GM12892 (cell line): ENCODE results near the gene FOXS1.
A peak's percentile ranks its signal among the peaks of the same experiment; 100 is the strongest.

Source experiments
- DNase-seq: peaks from one replicate; pipeline ENCODE4 v3.0.0; 2011; ENCODE audit not compliant: insufficient read length
- FAIRE-seq: peaks from 2 replicates; lab custom pipeline; 2011; peaks lifted over from hg19 to GRCh38; lab: Jason Lieb, UNC
- POLR2A ChIP-seq: IDR thresholded peaks from 2 replicates; pipeline ENCODE4 v1.6.1; 2011; ENCODE audit warnings: low read depth, low read length, control low read depth
- POLR2AphosphoS5 ChIP-seq: IDR thresholded peaks from 2 replicates; pipeline ENCODE4 v1.6.1; 2011; ENCODE audit warnings: low read depth, low read length, control low read depth
- TAF1 ChIP-seq: IDR thresholded peaks from 2 replicates; pipeline ENCODE4 v1.6.1; 2011; ENCODE audit warnings: low read depth, mild to moderate bottlenecking, control low read depth, low read length, borderline replicate concordance

The FOXS1 gene

GRCh38 chr20:31827059-31827458 is 18.3 kb downstream of the FOXS1 start:
- DNase-seq, result no peak
- no peak for FAIRE-seq
- no peak for TF ChIP-seq POLR2AphosphoS5
- TF ChIP-seq TAF1, result no peak
- TF ChIP-seq POLR2A, result no peak

GRCh38 chr20:31826074-31826473 is 19.3 kb downstream of the FOXS1 start:
- TF ChIP-seq POLR2A, result no peak
- no peak for TF ChIP-seq TAF1
- no peak for TF ChIP-seq POLR2AphosphoS5
- DNase-seq, result no peak
- FAIRE-seq, result no peak

GRCh38 chr20:31824554-31825313 is 20.7 kb downstream of the FOXS1 start:
- FAIRE-seq (no peak), DNase-seq (no peak)
- TF ChIP-seq POLR2AphosphoS5 (no peak), TAF1 (no peak), POLR2A (no peak)

GRCh38 chr20:31824125-31824485 is 21.3 kb downstream of the FOXS1 start:
- no peak for TF ChIP-seq TAF1
- no peak for TF ChIP-seq POLR2A
- no peak for TF ChIP-seq POLR2AphosphoS5
- no peak for FAIRE-seq
- no peak for DNase-seq

- no peak for FAIRE-seq
- TF ChIP-seq POLR2AphosphoS5, result no peak
- TF ChIP-seq TAF1, result no peak
- TF ChIP-seq POLR2A, result no peak
Measured at GRCh38 chr20:31823360-31824124, 21.9 kb downstream of the FOXS1 start.

GRCh38 chr20:31822421-31823330 is 22.7 kb downstream of the FOXS1 start:
- peak; percentile 88 for DNase-seq
- FAIRE-seq, result no peak
- TF ChIP-seq TAF1 (no peak), POLR2A (no peak), POLR2AphosphoS5 (no peak)

More at GRCh38 chr20:31823360-31824124, 21.9 kb downstream of the FOXS1 start:
- no peak for DNase-seq

- no peak for FAIRE-seq
- DNase-seq, result no peak
- TF ChIP-seq POLR2A, result no peak
- no peak for TF ChIP-seq POLR2AphosphoS5
Measured at GRCh38 chr20:31821427-31821826, 24.0 kb downstream of the FOXS1 start.

- no peak for DNase-seq
- FAIRE-seq, result no peak
- TF ChIP-seq POLR2A (no peak), POLR2AphosphoS5 (no peak)
Measured at GRCh38 chr20:31820228-31820627, 25.2 kb downstream of the FOXS1 start.

- FAIRE-seq, result no peak
Measured at GRCh38 chr20:31819083-31819784, 26.2 kb downstream of the FOXS1 start, which contains the start of gene MYLK2. MYLK2 (plus strand) TSS chr20:31819356; CDS start chr20:31819581, 225 bp downstream.

GRCh38 chr20:31818376-31818908 is 27.0 kb downstream of the FOXS1 start:
- FAIRE-seq, result no peak
- no peak for DNase-seq
- TF ChIP-seq POLR2AphosphoS5 (no peak), TAF1 (no peak), POLR2A (no peak)

More at GRCh38 chr20:31819083-31819784, 26.2 kb downstream of the FOXS1 start, which contains the start of gene MYLK2:
- TF ChIP-seq POLR2A, result no peak
- no peak for TF ChIP-seq TAF1
- no peak for TF ChIP-seq POLR2AphosphoS5
- no peak for DNase-seq

- TF ChIP-seq POLR2AphosphoS5, result no peak
- TF ChIP-seq TAF1, result no peak
- TF ChIP-seq POLR2A, result no peak
- FAIRE-seq, result no peak
Measured at GRCh38 chr20:31817461-31817860, 27.9 kb downstream of the FOXS1 start.

More at GRCh38 chr20:31817461-31817860, 27.9 kb downstream of the FOXS1 start:
- no peak for DNase-seq
